ENCODE measurements around the gene AIM2.

Gene AIM2

GRCh38 chr1:159014003-159014571 is 62.5 kb downstream of the AIM2 start:
- DNase-seq, result no peak

- no peak for DNase-seq
Measured at GRCh38 chr1:159012495-159012894, 64.1 kb downstream of the AIM2 start.
